Measurements from ENCODE around the gene OAS3.
"Not testable (repeated sequence)": the region's sequence is repeated elsewhere in the genome, so short reads cannot be mapped to it uniquely, and the experiment has no call there.

OAS3 gene

GRCh38 chr12:112985642-112986290, 47.5 kb downstream of the OAS3 start:
- no peak for DNase-seq (ENCODE audit: low read depth)
- H3K4me3 ChIP-seq (ENCODE audit: low read length), result no peak overlapping the region
- no peak for TF ChIP-seq CTCF (conservative IDR thresholded peaks at IDR 0.05; ENCODE audit: low read length)

DNA sequence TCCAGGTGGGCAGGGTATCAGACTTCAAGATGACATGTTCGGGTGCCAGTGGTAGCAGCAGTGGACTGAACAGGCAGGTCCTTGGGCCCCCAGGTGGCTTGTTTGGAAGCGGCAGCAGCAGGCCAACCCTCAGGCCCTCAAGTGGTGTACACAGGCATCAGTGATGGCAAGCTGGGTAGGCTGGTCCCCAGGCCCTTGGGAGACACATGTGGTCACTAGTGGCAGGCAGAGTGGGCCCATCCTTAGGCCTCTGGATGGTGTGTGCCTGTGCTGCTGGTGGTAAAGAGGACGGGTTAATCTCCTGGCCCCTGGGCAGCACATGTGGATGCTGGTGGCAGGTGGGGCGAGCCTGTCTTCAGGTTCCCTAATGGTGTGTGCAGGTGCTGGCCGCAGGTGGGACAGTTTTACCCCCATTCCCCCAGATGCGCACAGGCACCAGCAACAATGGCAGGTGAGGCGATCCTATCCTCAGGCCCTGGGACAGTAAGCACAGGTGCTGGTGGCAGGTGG, 48.1 kb downstream of the OAS3 start:
- DNase-seq (ENCODE audit: low read depth), result no peak
- TF ChIP-seq CTCF (conservative IDR thresholded peaks at IDR 0.05; ENCODE audit: low read length), result no peak
- no peak overlapping the region for H3K4me3 ChIP-seq (ENCODE audit: low read length)

DNA sequence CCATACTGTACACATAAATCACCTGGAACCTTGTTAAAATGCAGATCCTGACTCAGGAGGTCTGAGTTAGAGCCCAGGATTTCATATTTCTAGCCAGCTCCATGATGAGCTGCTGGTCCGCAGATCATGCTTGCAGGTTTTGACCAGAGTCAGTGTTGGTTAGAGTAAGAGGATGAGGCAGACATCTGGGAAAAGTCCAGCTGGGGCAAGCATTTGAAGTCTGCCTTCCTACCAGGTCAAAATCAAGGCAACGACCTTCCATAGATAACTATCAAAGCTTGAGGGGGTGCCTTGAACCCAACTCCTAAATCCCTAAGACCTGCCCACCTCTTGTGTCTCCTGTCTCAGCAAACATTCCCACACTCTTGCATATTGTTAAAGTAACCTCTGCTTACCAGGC, 49.3 kb downstream of the OAS3 start:
- H3K4me3 ChIP-seq (ENCODE audit: low read length), result no peak overlapping the region
- no peak for DNase-seq (ENCODE audit: low read depth)
- no peak for TF ChIP-seq CTCF (conservative IDR thresholded peaks at IDR 0.05; ENCODE audit: low read length)

DNA sequence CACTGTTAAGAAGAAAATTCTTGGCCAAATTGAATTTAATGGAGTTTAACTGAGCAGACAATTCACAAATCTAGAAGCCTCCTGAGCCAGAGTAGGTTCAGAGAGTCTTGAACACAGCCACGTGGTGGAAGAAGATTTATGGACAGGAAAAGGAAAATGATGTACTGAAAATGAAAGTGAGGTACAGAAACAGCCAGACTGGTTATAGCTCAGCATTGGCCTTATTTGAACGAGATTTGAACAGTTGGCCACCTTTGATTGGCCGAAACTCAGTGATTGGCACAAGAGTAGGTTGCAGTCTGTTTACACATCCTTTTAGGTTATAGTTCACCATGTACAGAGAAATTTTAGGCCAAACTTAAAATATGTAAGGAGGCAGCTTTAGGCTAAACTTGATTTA, 50.0 kb downstream of the OAS3 start:
- TF ChIP-seq CTCF (conservative IDR thresholded peaks at IDR 0.05; ENCODE audit: low read length), result no peak
- no peak for DNase-seq (ENCODE audit: low read depth)
- no peak overlapping the region for H3K4me3 ChIP-seq (ENCODE audit: low read length)

GRCh38 chr12:112988823-112989385, 50.6 kb downstream of the OAS3 start:
- DNase-seq (ENCODE audit: low read depth); H3K4me3 ChIP-seq (ENCODE audit: low read length): not testable (repeated sequence)

DNA sequence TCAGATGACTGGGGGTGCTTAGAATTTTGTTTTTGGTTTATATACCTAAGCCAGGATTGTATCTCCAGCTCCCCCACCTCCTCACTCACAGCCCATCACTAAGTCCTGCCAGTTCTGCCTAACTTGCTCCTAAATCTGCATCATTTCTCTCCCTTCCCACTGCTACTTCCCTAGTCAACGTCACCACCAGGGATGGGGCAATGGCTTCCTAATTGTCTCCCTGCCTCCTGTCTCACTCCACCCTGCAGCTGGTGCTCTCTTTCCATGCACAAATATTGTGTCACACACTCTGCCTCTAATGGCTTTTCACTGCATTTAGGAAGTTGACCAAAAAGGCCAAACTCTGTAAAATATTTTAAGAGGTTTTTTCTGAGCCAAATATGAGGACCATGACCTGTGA, 51.5 kb downstream of the OAS3 start:
- no peak for TF ChIP-seq CTCF (conservative IDR thresholded peaks at IDR 0.05; ENCODE audit: low read length)
- DNase-seq (ENCODE audit: low read depth), result no peak

GRCh38 chr12:112992541-112993398, 54.5 kb downstream of the OAS3 start:
- peak; percentile 94 for TF ChIP-seq CTCF (conservative IDR thresholded peaks at IDR 0.05; ENCODE audit: low read length)
- no peak overlapping the region for H3K4me3 ChIP-seq (ENCODE audit: low read length)
- peak; percentile 64 for DNase-seq (ENCODE audit: low read depth)

More for the DNA sequence above, 51.5 kb downstream of the OAS3 start:
- H3K4me3 ChIP-seq (ENCODE audit: low read length), result no peak overlapping the region

Data from AG10803 (cell line).